CD4-positive, alpha-beta memory T cell (primary cell): ENCODE results near the gene AKAP6. TPM values are rescaled to one million over a fixed set of nuclear protein-coding genes. Genes with fewer than 3 reads are reported as not detected.
A peak's percentile ranks its signal among the peaks of the same experiment; 100 is the strongest.

Experiments used
- CTCF ChIA-PET: fragments of 350-600 bp; sonication (Branson Sonifier 250); formaldehyde crosslinking; loops from one replicate; lab custom pipeline; 2021; ENCODE audit warnings: inconsistent platforms; ENCODE audit not compliant: partially characterized antibody; lab: Charles Lee
- POLR2A ChIA-PET: fragments of 350-600 bp; sonication (Branson Sonifier 250); formaldehyde crosslinking; loops from one replicate; lab custom pipeline; 2021; ENCODE audit not compliant: partially characterized antibody; lab: Charles Lee
- DNase-seq, 5 donors: peaks; one replicate each; pipeline versions ENCODE4 v3.0.0 to v3.0.0-alpha.2; 2020 to 2022; ENCODE audit warnings: mixed read lengths in 1 of 5
- H3K27ac ChIP-seq: one replicate; pipeline ENCODE4 v1.7.0; 2013; ENCODE audit warnings: low read depth, low read length
- H3K27me3 ChIP-seq: 2 replicates; pipeline ENCODE4 v1.7.0; 2013; ENCODE audit warnings: mild to moderate bottlenecking, low read length, moderate library complexity; ENCODE audit not compliant: insufficient read depth
- H3K36me3 ChIP-seq: 2 replicates; pipeline ENCODE4 v1.7.0; 2013; ENCODE audit warnings: mild to moderate bottlenecking, low read length, moderate library complexity; ENCODE audit not compliant: insufficient read depth
- H3K4me1 ChIP-seq: 2 replicates; pipeline ENCODE4 v1.7.0; 2013; ENCODE audit warnings: mild to moderate bottlenecking, low read length, moderate library complexity; ENCODE audit not compliant: insufficient read depth
- H3K4me3 ChIP-seq, 2 donors: one replicate each; pipeline ENCODE4 v1.7.0; 2013; ENCODE audit warnings: low read length in 2 of 2, mild to moderate bottlenecking in 1 of 2
- H3K9me3 ChIP-seq, 2 donors: one replicate each; pipeline ENCODE4 v1.7.0; 2013; ENCODE audit warnings: low read length in 2 of 2, control low read depth in 1 of 2; ENCODE audit not compliant: control insufficient read depth in 1 of 2
- H3K27ac Mint-ChIP-seq, 7 donors: one replicate each; pipeline ENCODE4 v1.8.0; 2020 to 2021; ENCODE audit warnings: mixed read lengths in 7 of 7, mild to moderate bottlenecking in 6 of 7, inconsistent platforms in 3 of 7, moderate library complexity in 3 of 7
- H3K27me3 Mint-ChIP-seq, 2 donors: one replicate each; pipeline ENCODE4 v1.8.0; 2020 to 2021; ENCODE audit warnings: mixed read lengths in 2 of 2
- H3K36me3 Mint-ChIP-seq, 2 donors: one replicate each; pipeline ENCODE4 v1.8.0; 2020 to 2021; ENCODE audit warnings: mixed read lengths in 2 of 2, inconsistent platforms in 1 of 2, mild to moderate bottlenecking in 1 of 2
- H3K4me1 Mint-ChIP-seq, 4 donors: one replicate each; pipeline ENCODE4 v1.8.0; 2020 to 2021; ENCODE audit warnings: mixed read lengths in 4 of 4, mild to moderate bottlenecking in 1 of 4
- H3K4me3 Mint-ChIP-seq, 8 donors: one replicate each; pipeline ENCODE4 v1.8.0; 2020 to 2021; ENCODE audit warnings: mixed read lengths in 8 of 8, mild to moderate bottlenecking in 7 of 8, moderate library complexity in 6 of 8, inconsistent platforms in 3 of 8
- H3K9me3 Mint-ChIP-seq, 8 donors: one replicate each; pipeline ENCODE4 v1.8.0; 2020 to 2021; ENCODE audit warnings: mixed read lengths in 8 of 8, mild to moderate bottlenecking in 5 of 8, inconsistent platforms in 3 of 8, moderate library complexity in 1 of 8
- intact Hi-C: fragments of 100-400 bp; cut with micrococcal nuclease; formaldehyde crosslinking; loops from one replicate; pipeline ENCODE4 v1.15.1; 2023
- polyA plus RNA-seq, 2 donors: library from polyadenylated mRNA; unstranded; fragments of 300-500 nt; fragmentation: Illumina TruSeq; gene quantifications; one replicate each; pipeline ENCODE4 v1.2.3, GENCODE V29; 2021
- total RNA-seq, 2 experiments: library from RNA; stranded (reverse); gene quantifications; one replicate each; pipeline ENCODE4 v1.2.3, GENCODE V29; 2021

AKAP6 gene
- total and polyA plus RNA-seq, 4 experiments from 2014 or later: 0.98 to 4.4 (median 3.7) TPM; not detected in 1

DNA sequence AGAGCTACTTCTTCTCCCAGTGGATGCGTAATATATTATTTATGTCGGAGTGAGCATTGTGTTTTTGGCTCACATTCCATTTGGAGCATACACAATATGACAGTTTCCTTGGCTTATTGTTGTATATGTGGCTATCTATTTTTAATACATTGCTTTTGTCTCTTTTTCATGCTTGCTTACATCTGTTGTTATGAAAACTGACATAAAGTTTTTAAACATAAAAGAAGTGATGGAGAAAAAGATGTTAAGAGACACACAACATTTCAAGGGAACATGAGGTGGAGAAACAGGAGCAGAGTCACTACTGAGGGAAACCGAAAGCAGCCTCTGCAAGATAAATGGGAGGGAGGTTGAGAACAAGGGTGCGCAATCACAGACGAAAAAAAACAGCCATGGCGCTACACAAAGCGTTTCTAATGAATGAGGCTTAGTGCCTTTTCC is 381.2 kb downstream of the AKAP6 start:
- intact Hi-C loops: no loop called here
- H3K36me3 Mint-ChIP-seq: no peaks in the 10 kb centered on the region
- POLR2A ChIA-PET: no interaction called here

DNA sequence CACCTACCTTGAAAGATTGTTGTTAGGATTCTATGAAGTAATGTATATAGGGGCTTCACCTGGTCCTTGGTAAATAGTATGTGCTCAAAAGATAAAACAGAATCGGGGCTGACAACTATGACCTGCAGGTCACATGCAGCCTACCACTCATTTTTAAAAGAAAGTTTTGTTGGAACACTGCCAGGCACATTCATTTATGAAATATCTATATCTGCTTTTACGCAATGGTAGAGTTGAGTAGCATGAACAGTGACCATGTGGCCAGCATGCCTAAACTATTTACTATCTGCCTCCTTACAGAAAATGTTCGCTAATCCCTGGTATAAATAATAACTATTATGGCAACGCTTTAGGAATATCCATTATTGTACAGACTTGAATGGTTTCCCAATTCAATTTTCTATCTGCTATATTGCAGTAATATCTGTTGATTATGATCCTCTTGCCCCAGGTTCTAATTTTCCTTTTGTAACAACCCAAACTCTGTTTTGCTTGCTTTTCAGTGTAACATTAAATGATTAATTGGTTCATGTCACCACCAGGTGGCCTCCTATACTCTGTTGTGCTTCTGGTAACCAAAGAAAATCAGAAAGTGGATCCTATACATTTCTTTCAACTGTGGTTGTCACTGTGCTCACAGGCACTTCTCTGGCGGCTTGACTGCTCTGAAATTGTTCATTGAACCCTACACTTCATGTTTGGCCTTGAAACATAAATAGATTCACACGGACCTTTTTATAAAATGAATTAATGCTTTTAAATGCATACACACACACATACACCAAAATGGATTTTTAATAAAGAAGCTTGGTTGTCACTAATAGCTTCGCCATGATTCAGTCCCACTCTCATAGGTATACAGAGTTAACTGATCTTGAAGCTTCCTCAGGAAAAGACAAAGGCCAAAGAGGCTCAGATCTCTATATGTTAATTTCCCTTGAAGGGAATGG is 381.9 kb downstream of the AKAP6 start:
- H3K9me3 ChIP-seq: no peaks in the 10 kb centered on the region
- Mint-ChIP-seq H3K27ac (no peak overlapping the region), H3K4me3 (no peak overlapping the region), H3K36me3 (no peaks in the 10 kb centered on the region), H3K9me3 (no peaks in the 10 kb centered on the region), H3K4me1 (no peaks in the 10 kb centered on the region), H3K27me3 (no peaks in the 10 kb centered on the region)
- H3K36me3 ChIP-seq: no peaks in the 10 kb centered on the region
- POLR2A ChIA-PET: no interaction called here
- no peak overlapping the region for H3K4me3 ChIP-seq
- CTCF ChIA-PET: interaction anchor here (1.0 kb wide), 1 partner anchor 1082 kb away, joined by 3 read pairs; no protein-coding TSS in a partner anchor
- H3K27me3 ChIP-seq: no peaks in the 10 kb centered on the region
- peak in 1 of 5 donors; percentile 2 for DNase-seq
- no peak overlapping the region for H3K27ac ChIP-seq
- intact Hi-C loops: no loop called here
- no peaks in the 10 kb centered on the region for H3K4me1 ChIP-seq

More for the DNA sequence above, 381.2 kb downstream of the AKAP6 start:
- no peaks in the 10 kb centered on the region for H3K36me3 ChIP-seq
- H3K4me1 Mint-ChIP-seq: no peaks in the 10 kb centered on the region
- H3K27me3 ChIP-seq: no peaks in the 10 kb centered on the region
- H3K27ac Mint-ChIP-seq: no peak overlapping the region
- no peak for DNase-seq
- no peak overlapping the region for H3K4me3 ChIP-seq
- no peaks in the 10 kb centered on the region for H3K4me1 ChIP-seq
- no peaks in the 10 kb centered on the region for H3K9me3 ChIP-seq
- CTCF ChIA-PET: interaction anchor here (1.2 kb wide), 1 partner anchor 1083 kb away, joined by 3 read pairs; no protein-coding TSS in a partner anchor
- no peak overlapping the region for H3K27ac ChIP-seq
- no peaks in the 10 kb centered on the region for H3K9me3 Mint-ChIP-seq
- H3K4me3 Mint-ChIP-seq: no peak overlapping the region
- H3K27me3 Mint-ChIP-seq: no peaks in the 10 kb centered on the region

DNA sequence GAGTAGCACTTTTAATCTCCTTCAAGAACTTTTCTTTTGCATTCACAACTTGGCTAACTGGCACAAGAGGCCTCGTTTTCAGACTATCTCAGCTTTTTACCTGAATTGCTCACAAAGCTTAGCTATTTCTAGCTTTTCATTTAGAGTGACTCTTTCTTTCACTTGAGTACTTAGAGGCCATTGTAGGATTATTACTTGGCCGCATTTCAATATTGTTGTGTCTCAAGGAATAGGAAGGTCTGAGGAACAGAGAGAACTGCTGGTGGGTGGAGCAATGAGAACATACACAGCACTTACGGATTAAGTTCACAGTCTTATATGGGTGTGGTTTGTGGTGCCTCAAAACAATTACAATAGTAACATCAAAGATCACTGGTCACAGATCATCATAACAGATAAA is 384.8 kb downstream of the AKAP6 start:
- no peak for DNase-seq
- intact Hi-C loops: no loop called here

DNA sequence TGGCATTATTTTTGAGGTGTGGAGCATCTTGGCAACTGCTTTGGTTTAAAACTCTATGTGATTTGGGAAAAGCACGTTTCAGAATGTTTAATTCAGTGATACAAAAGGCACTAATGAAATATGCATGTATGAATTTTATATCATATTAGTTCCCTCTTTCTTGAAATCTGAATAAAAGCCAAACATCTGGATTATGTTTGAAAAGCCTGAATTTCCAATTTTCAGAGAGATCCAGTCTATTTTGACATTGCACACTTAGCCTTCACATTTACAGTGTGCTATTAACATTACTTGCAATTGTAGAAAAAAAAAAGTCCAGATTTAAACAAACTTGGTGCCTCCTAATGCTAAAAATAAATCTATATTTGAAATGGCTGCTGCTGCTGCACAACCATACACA is 390.5 kb downstream of the AKAP6 start:
- no peak for DNase-seq
- Mint-ChIP-seq H3K9me3 (peaks cover 0 to 4% (median 0%) of the 10 kb centered on the region in 8 donors), H3K27ac (no peak overlapping the region), H3K4me1 (no peaks in the 10 kb centered on the region), H3K36me3 (no peaks in the 10 kb centered on the region), H3K27me3 (no peaks in the 10 kb centered on the region), H3K4me3 (no peak overlapping the region)
- ChIA-PET POLR2A (no interaction called here), CTCF (no interaction called here)
- Histone ChIP-seq H3K27ac (no peak overlapping the region), H3K27me3 (no peaks in the 10 kb centered on the region), H3K36me3 (no peaks in the 10 kb centered on the region), H3K4me3 (no peak overlapping the region), H3K4me1 (no peaks in the 10 kb centered on the region), H3K9me3 (no peaks in the 10 kb centered on the region)
- intact Hi-C loops: no loop called here

More for the DNA sequence above, 384.8 kb downstream of the AKAP6 start:
- Mint-ChIP-seq H3K9me3 (peaks cover 0 to 2% (median 0%) of the 10 kb centered on the region in 8 donors), H3K4me3 (no peak overlapping the region), H3K4me1 (no peaks in the 10 kb centered on the region), H3K27me3 (no peaks in the 10 kb centered on the region), H3K27ac (no peak overlapping the region), H3K36me3 (no peaks in the 10 kb centered on the region)
- POLR2A ChIA-PET: no interaction called here
- CTCF ChIA-PET: no interaction called here
- Histone ChIP-seq H3K4me3 (no peak overlapping the region), H3K27ac (no peak overlapping the region), H3K4me1 (no peaks in the 10 kb centered on the region), H3K36me3 (no peaks in the 10 kb centered on the region), H3K9me3 (no peaks in the 10 kb centered on the region), H3K27me3 (no peaks in the 10 kb centered on the region)

DNA sequence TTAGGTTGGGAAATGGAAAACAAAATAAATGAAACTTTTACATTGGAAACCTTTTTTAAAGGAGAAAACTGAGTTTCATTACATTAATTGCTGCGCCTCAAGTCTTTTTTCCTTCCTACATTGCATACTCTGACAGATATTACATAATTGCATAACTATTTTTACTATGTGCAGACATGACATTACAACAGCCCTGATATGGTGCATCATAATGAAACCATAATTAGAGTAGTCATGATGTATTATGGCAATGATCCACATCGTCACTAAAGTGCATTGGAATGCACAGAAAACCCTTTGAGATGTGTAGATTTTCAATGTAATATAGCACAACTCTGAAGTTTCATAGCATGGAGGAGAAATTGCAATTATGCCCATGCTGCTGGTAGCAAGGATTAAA is 391.8 kb downstream of the AKAP6 start:
- H3K36me3 Mint-ChIP-seq: no peaks in the 10 kb centered on the region
- intact Hi-C loops: no loop called here

DNA sequence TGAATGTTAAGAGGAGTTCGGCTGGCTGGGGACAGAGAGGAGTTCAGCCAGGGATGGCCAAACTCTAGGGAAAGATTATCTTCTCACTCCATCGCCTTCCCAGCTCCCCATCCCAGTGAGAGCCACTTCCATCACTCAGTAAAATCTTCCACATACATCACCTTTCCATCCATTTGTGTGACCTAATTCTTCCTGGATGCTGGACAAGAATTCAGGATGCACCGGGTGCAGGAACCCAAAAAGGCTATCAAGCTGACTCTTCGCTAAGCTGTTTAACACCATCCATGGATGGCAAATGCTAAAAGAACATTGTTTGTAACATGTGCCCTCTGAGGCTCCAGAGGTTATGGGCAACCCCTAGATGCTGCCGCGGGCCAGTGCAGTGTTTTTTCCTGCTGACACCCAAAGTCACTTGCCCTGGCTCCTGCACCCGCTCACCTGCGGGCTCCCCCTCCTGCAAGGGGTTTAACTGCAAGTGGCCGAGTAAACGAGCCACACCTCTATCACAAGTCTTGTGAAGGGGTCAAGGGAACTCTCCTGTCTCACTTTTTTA is 393.6 kb downstream of the AKAP6 start:
- Mint-ChIP-seq H3K4me3 (no peak overlapping the region), H3K36me3 (no peaks in the 10 kb centered on the region), H3K4me1 (no peaks in the 10 kb centered on the region), H3K9me3 (peaks cover 0 to 4% (median 0%) of the 10 kb centered on the region in 8 donors), H3K27me3 (no peaks in the 10 kb centered on the region), H3K27ac (no peak overlapping the region)
- Histone ChIP-seq H3K27ac (no peak overlapping the region), H3K36me3 (no peaks in the 10 kb centered on the region), H3K27me3 (no peaks in the 10 kb centered on the region), H3K4me1 (no peaks in the 10 kb centered on the region), H3K9me3 (no peaks in the 10 kb centered on the region), H3K4me3 (no peak overlapping the region)
- DNase-seq: no peak
- ChIA-PET CTCF (no interaction called here), POLR2A (no interaction called here)
- intact Hi-C loops: no loop called here

More for the DNA sequence above, 391.8 kb downstream of the AKAP6 start:
- H3K4me3 Mint-ChIP-seq: no peak overlapping the region
- DNase-seq: no peak
- H3K27me3 Mint-ChIP-seq: no peaks in the 10 kb centered on the region
- ChIA-PET CTCF (no interaction called here), POLR2A (no interaction called here)
- Histone ChIP-seq H3K36me3 (no peaks in the 10 kb centered on the region), H3K9me3 (no peaks in the 10 kb centered on the region), H3K4me3 (no peak overlapping the region), H3K4me1 (no peaks in the 10 kb centered on the region), H3K27me3 (no peaks in the 10 kb centered on the region), H3K27ac (no peak overlapping the region)
- peaks cover 0 to 4% (median 0%) of the 10 kb centered on the region in 8 donors for H3K9me3 Mint-ChIP-seq
- no peak overlapping the region for H3K27ac Mint-ChIP-seq
- no peaks in the 10 kb centered on the region for H3K4me1 Mint-ChIP-seq

DNA sequence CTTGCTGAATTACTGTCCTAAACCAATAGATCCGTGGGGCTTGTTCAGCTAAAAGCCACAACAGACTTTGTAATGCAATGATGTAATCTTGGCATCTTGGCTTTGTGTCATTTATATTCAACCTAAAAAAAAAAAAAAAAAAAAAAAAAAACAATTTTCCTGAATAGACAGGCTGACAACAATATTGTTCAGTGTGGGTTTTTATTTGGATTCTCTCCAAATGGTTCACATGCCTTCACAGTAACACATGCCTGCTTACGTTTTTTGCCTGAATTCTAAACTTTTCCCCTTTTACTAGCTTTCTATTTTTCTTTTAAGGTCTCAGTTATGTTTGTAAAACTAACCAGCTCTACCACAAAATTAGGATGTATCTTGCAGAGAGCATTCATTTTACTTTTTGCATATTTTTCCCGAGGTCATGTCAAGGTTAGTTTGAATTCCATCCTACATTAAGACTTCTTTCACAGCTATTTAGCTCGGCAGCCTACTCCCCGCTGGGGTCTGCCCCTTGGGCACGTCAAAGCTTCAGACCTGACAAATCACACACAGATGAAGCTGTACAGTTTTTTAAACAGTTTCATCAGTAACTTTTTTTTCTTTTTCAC is 395.9 kb downstream of the AKAP6 start:
- no peaks in the 10 kb centered on the region for H3K4me1 Mint-ChIP-seq
- ChIA-PET POLR2A (no interaction called here), CTCF (no interaction called here)
- no peaks in the 10 kb centered on the region for H3K36me3 Mint-ChIP-seq
- Histone ChIP-seq H3K36me3 (no peaks in the 10 kb centered on the region), H3K9me3 (no peaks in the 10 kb centered on the region), H3K27ac (no peak overlapping the region), H3K4me3 (no peak overlapping the region), H3K27me3 (no peaks in the 10 kb centered on the region), H3K4me1 (no peaks in the 10 kb centered on the region)
- H3K27me3 Mint-ChIP-seq: no peaks in the 10 kb centered on the region
- peaks cover 0 to 4% (median 0%) of the 10 kb centered on the region in 8 donors for H3K9me3 Mint-ChIP-seq
- H3K4me3 Mint-ChIP-seq: peak overlapping the region in 1 of 8 donors; percentile 49
- H3K27ac Mint-ChIP-seq: no peak overlapping the region
- no peak for DNase-seq
- intact Hi-C loops: no loop called here
